H1 (cell line): Measurements from ENCODE around the gene ZNF3.

Experiments used
- ASH2L ChIP-seq: fragments of 200-600, 300-600 bp; sonication (generic); IDR thresholded peaks from one replicate; pipeline ENCODE4 v1.7.1; 2017; ENCODE audit warnings: low read length
- CREB1 ChIP-seq: IDR thresholded peaks from 2 replicates; pipeline ENCODE4 v1.6.1; 2012; ENCODE audit warnings: inconsistent platforms
- CTCF ChIP-seq, 3 experiments: IDR thresholded peaks; 1 replicate in 2 of 3; 2 replicates in 1 of 3; pipeline versions ENCODE4 v1.5.1 to v1.6.1; 2011; ENCODE audit warnings: low read length in 3 of 3, mild to moderate bottlenecking in 3 of 3, inconsistent platforms in 2 of 3, low read depth in 1 of 3, moderate library complexity in 1 of 3; ENCODE audit not compliant: insufficient read depth in 1 of 3; ENCODE audit errors: control extremely low read depth in 1 of 3
- EGR1 ChIP-seq: IDR thresholded peaks from 2 replicates; pipeline ENCODE4 v1.6.1; 2011; ENCODE audit warnings: low read depth, low read length, borderline replicate concordance
- EP300 ChIP-seq, 2 experiments: IDR thresholded peaks; 1 replicate in 1 of 2; 2 replicates in 1 of 2; pipeline ENCODE4 v1.6.1; 2011 to 2012; ENCODE audit warnings: low read depth in 2 of 2, low read length in 2 of 2, mild to moderate bottlenecking in 2 of 2, borderline replicate concordance in 1 of 2, inconsistent platforms in 1 of 2, moderate library complexity in 1 of 2
- EZH2 ChIP-seq: fragments of 200-600 bp; sonication (generic); IDR thresholded peaks from 2 replicates; pipeline ENCODE4 v1.7.1; 2012; ENCODE audit warnings: low read depth, mild to moderate bottlenecking, moderate library complexity, low read length, inconsistent platforms; ENCODE audit not compliant: severe bottlenecking
- GABPA ChIP-seq: IDR thresholded peaks from 2 replicates; pipeline ENCODE4 v1.6.1; 2011; ENCODE audit warnings: mild to moderate bottlenecking, low read length, moderate library complexity, borderline replicate concordance; ENCODE audit not compliant: insufficient read depth
- GTF2F1 ChIP-seq: IDR thresholded peaks from 2 replicates; pipeline ENCODE4 v1.6.1; 2012; ENCODE audit warnings: low read depth, low read length, improper control_type of control experiment, borderline replicate concordance
- HDAC2 ChIP-seq, 2 experiments: fragments of 300-600 bp in 1 of 2; sonication (generic) in 1 of 2; IDR thresholded peaks; 2 replicates each; pipeline ENCODE4 v1.6.1; 2011 to 2012; ENCODE audit warnings: low read depth in 2 of 2, low read length in 2 of 2, mild to moderate bottlenecking in 2 of 2, moderate library complexity in 2 of 2, borderline replicate concordance in 1 of 2, inconsistent platforms in 1 of 2
- POLR2A ChIP-seq, 2 experiments: IDR thresholded peaks; 1 replicate in 1 of 2; 2 replicates in 1 of 2; pipeline ENCODE4 v1.6.1; 2011; ENCODE audit warnings: low read depth in 2 of 2, low read length in 2 of 2, mild to moderate bottlenecking in 2 of 2; ENCODE audit errors: control extremely low read depth in 1 of 2
- RFX5 ChIP-seq: IDR thresholded peaks from 2 replicates; pipeline ENCODE4 v1.6.1; 2011; ENCODE audit warnings: low read depth, low read length, improper control_type of control experiment, borderline replicate concordance
- RXRA ChIP-seq: IDR thresholded peaks from 2 replicates; pipeline ENCODE4 v1.6.1; 2011; ENCODE audit warnings: low read depth, mild to moderate bottlenecking, low read length, moderate library complexity; ENCODE audit not compliant: insufficient read depth
- SIN3A ChIP-seq, 2 experiments: IDR thresholded peaks in 1 of 2; conservative IDR thresholded peaks in 1 of 2; 2 replicates each; pipeline ENCODE4 v1.6.1; 2011 to 2012; ENCODE audit warnings: low read length in 2 of 2, improper control_type of control experiment in 1 of 2, low read depth in 1 of 2, mild to moderate bottlenecking in 1 of 2
- SUZ12 ChIP-seq: fragments of 200-600 bp; sonication (generic); IDR thresholded peaks from 2 replicates; pipeline ENCODE4 v1.6.1; 2012; ENCODE audit warnings: mild to moderate bottlenecking, inconsistent platforms, low read length, moderate library complexity, mixed read lengths

DNA sequence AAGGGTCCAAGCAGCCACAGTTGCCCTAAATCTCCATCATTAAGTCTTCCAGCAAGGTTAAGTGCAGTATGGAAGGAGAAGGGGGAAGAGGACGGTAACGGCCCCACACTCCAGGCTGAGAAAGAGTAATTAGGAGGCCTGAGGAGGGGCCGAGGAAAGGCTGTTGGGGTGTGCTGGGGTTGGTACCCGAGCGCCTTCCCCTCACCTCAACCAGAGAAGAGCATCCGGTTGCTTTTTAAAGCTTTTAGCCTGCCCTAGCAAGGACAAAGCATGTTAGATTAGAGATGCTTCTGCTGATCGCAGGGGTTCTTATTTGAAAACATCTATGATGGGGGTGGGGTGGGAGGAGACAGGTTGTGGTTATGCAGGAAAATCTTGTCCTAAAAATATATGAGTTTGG, 40.9 kb downstream of the ZNF3 start:
- TF ChIP-seq EZH2 (no peak), CTCF (IDR thresholded peaks at IDR 0.05; ENCODE audit: control extremely low read depth in 1 of 3, insufficient read depth in 1 of 3, low read depth in 1 of 3, low read length in 3 of 3) (no peak), GABPA (no peak), RFX5 (no peak), GTF2F1 (no peak), SUZ12 (no peak), ASH2L (no peak), EP300 (IDR thresholded peaks at IDR 0.05; ENCODE audit: borderline replicate concordance in 1 of 2, low read depth in 2 of 2, low read length in 2 of 2) (no peak), CREB1 (no peak), HDAC2 (IDR thresholded peaks at IDR 0.05; ENCODE audit: borderline replicate concordance in 1 of 2, low read depth in 2 of 2, low read length in 2 of 2) (no peak), SIN3A (conservative IDR thresholded peaks at IDR 0.05 in 1 of 2, IDR thresholded peaks at IDR 0.05 in 1 of 2; ENCODE audit: low read depth in 1 of 2, low read length in 2 of 2) (no peak), RXRA (no peak), EGR1 (no peak), POLR2A (IDR thresholded peaks at IDR 0.05; ENCODE audit: control extremely low read depth in 1 of 2, low read depth in 2 of 2, low read length in 2 of 2) (no peak)
